ENCODE measurements around the gene RGS14.
A peak's percentile ranks its signal among the peaks of the same experiment; 100 is the strongest.
"Not testable (repeated sequence)": the region's sequence is repeated elsewhere in the genome, so short reads cannot be mapped to it uniquely, and the experiment has no call there.

The RGS14 gene

GRCh38 chr5:177403792-177404640, 46.3 kb downstream of the RGS14 start:
- DNase-seq (ENCODE audit: low read depth), result peak; percentile 74

- DNase-seq (ENCODE audit: low read depth), result no peak
These were observed 47.0 kb downstream of the RGS14 start for GRCh38 chr5:177404641-177405179.

DNA sequence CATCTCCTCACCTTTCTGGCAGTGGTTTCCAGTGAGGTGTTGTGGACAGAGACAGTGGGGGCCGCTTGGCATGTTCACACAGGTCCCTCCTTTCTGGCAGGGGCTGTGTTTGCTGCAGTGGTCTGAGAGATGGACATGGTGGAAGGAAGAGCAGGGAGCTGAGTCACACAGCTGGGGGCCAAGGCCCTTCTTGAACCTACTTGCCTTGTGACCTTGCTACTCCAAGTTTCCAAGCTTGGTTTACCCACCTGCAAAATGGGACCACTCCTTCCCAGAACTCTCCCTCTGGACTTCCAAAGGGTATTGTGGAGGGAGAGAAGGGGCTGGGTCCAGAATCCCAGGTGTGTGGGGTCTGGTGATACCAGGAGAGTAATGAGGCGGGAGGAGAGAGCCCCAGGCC, 47.6 kb downstream of the RGS14 start:
- DNase-seq (ENCODE audit: low read depth), result no peak

DNA sequence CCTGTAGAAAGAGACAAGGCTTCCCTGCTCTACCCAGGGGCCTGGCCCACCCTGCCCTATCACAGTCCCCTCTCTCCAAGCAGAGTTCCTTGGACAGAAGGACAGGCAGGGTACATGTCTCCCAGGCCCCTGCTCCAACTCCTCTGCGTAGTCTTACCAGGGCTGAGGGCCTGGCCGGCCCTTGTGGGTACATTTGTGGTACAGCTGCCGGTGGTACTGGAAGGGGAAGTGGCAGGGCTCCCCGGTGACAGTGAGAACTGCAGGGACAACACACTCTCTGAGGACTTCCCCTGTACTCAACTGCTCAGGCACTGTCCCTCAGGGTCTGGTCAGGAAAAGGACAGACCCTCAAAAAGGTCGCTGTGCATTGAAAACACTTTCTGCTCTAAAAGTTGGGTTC, 48.1 kb downstream of the RGS14 start:
- no peak for DNase-seq (ENCODE audit: low read depth)

DNA sequence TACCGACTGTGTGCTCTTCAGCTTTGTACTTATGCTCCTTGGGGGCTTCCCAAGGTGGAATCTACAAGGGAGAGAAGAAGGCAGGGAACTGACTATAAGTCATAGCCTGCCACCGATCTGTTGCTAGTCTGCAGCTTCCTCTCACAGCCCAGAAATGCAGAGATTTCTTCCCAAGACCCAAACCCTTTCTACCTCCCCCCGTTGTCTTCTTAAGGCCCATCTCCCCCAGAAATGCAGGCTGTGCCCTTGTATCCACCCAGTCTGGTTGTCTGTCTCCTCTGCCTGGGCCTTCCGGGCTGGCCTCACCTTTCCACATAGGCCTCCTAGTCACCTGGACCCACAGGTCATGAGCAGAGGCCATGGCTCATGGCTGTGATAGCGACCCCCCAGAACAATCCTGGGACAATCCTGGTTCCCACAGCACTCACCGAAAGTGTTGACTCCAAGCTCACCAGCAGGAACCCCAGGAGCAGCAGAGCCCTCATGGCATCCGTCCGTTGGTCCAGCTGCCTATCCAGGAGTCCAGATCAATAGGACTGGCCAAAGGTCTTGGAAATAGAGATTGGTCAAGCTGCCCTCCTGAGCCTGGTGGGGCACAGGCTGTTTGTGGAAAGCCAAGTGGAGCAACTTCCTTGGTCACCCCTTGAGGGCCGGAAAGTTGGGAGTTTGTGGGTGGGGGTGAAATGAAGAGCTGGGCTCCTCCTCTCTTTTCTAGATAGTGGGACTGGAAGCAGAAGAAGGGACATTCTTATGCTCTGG, 51.5 kb downstream of the RGS14 start, which contains the start of gene F12:
F12 (minus strand) TSS at position 522 of the 759 bp plus-strand sequence; CDS start at position 485, 37 bp downstream.
- DNase-seq (ENCODE audit: low read depth), result no peak

DNA sequence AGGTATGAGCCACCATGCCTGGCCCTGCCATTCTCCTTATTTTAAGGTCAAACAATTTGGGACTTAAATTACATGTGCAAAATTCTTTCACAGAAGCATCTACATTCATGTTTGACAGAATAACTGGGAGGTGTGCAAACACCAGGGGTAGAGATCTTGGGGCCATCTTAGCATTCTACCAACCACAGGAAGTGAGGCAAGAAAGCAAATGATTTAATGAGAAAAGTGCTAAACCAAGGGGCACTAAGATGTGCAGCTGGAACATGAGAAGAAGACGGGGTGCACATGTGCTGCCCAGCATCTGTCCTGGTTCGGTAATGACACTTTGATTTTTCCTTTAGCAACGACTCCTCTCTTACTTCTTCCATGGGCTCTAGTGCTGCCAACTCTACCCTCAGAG, 52.9 kb downstream of the RGS14 start:
- no peak for DNase-seq (ENCODE audit: low read depth)

DNA sequence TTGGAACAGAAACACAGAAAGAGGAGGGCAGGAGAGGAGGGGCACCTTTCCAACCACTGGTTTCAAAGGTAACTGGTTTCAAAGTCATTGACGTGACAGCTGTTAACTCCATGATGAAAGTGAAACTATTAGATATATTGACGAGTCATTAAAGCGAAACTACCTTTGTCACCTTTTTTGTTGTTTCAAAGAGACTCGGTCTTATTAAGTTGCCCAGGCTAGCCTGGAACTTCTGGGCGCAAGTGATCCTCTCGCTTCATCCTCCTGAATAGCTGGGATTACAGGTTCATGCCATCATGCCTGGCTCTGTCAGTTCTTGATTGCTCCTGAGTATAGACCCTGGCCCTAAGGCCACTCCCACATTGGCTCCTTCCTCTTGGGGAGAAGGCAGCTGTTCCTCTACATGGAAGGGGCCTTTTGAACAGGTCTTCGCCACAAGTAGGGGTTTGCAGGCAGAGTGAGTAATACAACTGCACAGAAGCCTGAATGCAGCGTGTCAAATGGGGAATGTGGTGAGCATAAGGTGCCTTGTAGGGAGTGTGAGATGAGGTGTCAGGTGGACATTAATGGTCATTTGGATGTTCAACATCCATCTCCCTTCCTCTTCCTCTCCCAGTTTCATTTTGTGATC, 55.0 kb downstream of the RGS14 start:
- DNase-seq (ENCODE audit: low read depth), result no peak

DNA sequence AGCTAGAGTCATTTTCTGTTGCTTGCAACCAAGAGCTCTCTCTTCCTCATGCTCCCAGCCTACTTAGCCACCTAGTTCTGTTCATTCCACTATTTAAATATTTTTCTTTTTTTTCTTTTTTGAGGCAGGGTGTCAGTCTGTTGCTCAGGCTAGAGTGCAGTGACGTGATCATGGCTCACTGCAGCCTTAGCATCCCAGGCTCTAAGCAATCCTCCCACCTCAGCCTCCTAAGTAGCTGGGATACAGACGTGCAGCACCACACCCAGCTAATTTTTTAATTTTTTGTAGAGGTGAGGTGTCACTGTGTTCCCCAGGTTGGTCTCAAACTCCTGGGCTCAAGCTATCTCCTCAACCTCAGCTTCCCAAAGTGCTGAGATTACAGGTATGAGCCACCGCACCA, 56.8 kb downstream of the RGS14 start:
- no peak for DNase-seq (ENCODE audit: low read depth)

- not testable (repeated sequence) for DNase-seq (ENCODE audit: low read depth)
These were observed 59.4 kb downstream of the RGS14 start for GRCh38 chr5:177417081-177417480.

DNA sequence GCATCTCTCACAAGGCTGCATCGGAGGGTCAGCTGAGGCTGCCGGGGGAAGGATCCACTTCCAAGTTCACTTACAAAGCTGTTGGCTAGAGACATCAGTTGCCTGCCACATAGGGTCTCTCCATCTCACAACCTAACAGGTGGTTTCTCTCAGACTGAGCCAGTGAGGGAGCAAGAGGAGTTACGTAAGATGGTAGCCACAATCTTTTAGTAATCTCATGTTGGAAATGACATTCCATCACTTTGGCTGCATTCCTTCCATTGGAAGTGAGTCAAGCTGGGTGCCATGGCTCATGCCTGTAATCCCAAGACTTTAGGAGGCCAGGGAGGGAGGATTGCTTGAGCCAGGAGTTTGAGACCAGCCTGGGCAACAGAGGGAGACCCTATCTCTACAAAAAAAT, 61.3 kb downstream of the RGS14 start:
- DNase-seq (ENCODE audit: low read depth), result no peak

DNA sequence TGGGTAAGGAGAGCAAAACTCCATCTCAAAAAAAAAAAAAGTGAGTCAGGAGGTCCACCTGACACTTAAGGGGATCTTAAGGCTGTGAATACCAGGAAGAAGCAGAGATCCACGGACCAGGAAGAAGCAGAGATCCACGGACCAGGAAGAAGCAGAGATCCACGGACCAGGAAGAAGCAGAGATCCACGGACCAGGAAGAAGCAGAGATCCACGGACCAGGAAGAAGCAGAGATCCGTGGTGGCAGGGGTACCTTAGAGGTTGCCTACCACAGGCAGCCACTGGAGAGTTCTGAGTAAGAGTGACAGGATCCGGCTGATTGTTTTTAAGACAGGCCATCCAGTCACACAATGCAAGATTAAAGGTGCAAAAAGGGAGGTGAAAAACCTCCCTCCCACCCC, 62.7 kb downstream of the RGS14 start:
- DNase-seq (ENCODE audit: low read depth), result not testable (repeated sequence)

GRCh38 chr5:177421062-177421798, 63.5 kb downstream of the RGS14 start:
- DNase-seq (ENCODE audit: low read depth), result no peak

All from T-helper 22 cell (primary cell).